Esophagus (tissue), 2 donors: ENCODE measurements around the gene IGF1R. TPM values are rescaled to one million over a fixed set of nuclear protein-coding genes. Genes with fewer than 3 reads are reported as not detected.
A peak's percentile ranks its signal among the peaks of the same experiment; 100 is the strongest.

ENCODE experiments used
- H3K27ac ChIP-seq, 2 donors: one replicate each; pipeline ENCODE4 v1.5.1; 2013; ENCODE audit warnings: low read depth in 2 of 2, mild to moderate bottlenecking in 2 of 2, inconsistent platforms in 1 of 2, low read length in 1 of 2, moderate library complexity in 1 of 2
- H3K27me3 ChIP-seq, 2 donors: one replicate each; pipeline ENCODE4 v1.6.1; 2013; ENCODE audit warnings: low read length in 2 of 2, control low read depth in 1 of 2, mild to moderate bottlenecking in 1 of 2; ENCODE audit not compliant: insufficient read depth in 2 of 2, control insufficient read depth in 1 of 2
- H3K36me3 ChIP-seq, 2 donors: one replicate each; pipeline ENCODE4 v1.6.1; 2013; ENCODE audit warnings: low read length in 1 of 2; ENCODE audit not compliant: control insufficient read depth in 2 of 2, insufficient read depth in 2 of 2
- H3K4me1 ChIP-seq, 2 donors: one replicate each; pipeline ENCODE4 v1.6.1; 2013; ENCODE audit warnings: low read length in 1 of 2; ENCODE audit not compliant: control insufficient read depth in 2 of 2, insufficient read depth in 2 of 2
- H3K4me3 ChIP-seq, 2 donors: one replicate each; pipeline ENCODE4 v1.5.1; 2013; ENCODE audit warnings: low read length in 2 of 2, mild to moderate bottlenecking in 2 of 2, low read depth in 1 of 2, moderate library complexity in 1 of 2
- H3K9me3 ChIP-seq, 2 donors: one replicate each; pipeline ENCODE4 v1.6.1; 2013; ENCODE audit warnings: mild to moderate bottlenecking in 2 of 2, low read depth in 1 of 2, low read length in 1 of 2, moderate library complexity in 1 of 2; ENCODE audit not compliant: control insufficient read depth in 2 of 2, insufficient read depth in 1 of 2
- WGBS, 2 donors: extraction: QIAGEN DNeasy Blood & Tissue Kit; methylation state at CpG; one replicate each; pipeline ENCODE4 v1.1.7; 2013; 5-methylcytosine and 5-hydroxymethylcytosine counted together
- polyA plus RNA-seq, 2 donors: library from polyadenylated mRNA; stranded (reverse); fragments of 200-250 nt; gene quantifications; one replicate each; pipeline ENCODE4 v1.2.3, GENCODE V29; 2013
- donor health status: healthy with polysubstance abuse.
- donor health status: Bipolar disorder and iron deficiency.

The IGF1R gene
- polyA plus RNA-seq, 2 donors, result 4.1 to 4.4 TPM

DNA sequence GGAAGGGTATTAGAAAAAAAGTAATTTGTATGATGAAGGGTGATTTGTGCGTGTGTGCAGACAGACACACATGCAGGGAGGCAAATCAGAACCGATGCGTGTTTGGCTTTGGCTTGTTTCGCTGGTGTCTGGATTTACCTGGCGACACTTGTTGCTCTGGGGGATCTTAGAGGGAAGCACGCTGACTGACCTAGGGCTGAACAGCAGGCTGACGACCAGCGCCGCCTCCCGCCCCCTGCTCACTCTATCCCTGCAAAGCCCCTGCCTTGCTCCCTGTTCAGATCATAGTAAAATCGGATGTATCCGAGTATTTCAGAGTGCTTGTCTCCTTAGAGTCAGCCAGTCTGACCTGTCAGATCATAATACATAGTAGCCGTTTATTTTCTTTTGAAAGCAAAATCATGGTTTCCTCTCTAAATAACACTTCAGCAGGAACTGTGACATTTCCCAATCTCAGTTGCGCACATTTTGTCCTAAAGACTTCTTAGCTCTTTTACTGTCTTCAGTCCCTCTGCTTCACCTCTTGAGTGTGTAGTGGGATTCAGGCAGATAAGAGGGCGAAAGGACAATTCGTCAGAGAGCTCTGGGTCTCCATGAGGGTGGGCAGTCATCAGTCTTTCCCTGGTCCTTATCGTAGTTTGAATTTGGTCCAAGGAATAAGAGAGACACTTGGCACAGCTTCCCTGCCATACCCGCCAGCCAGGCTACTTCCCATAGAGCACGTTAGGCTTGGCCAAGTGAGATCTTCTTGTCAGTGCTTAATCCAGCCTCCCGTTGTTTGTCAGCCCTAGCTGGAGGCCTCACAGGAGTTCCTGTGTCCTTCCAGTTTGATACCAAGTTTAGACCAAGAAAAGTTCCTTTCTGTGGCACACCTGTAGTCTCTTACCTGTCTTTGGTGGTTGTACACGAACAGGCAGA, 261.9 kb downstream of the IGF1R start:
- Histone ChIP-seq H3K27me3 (no peaks in the 10 kb centered on the region), H3K36me3 (peaks cover 0 to 21% of the 10 kb centered on the region in 2 donors), H3K9me3 (no peaks in the 10 kb centered on the region), H3K4me1 (peaks cover 3% of the 10 kb centered on the region in 2 donors), H3K27ac (no peak overlapping the region), H3K4me3 (no peak overlapping the region)
- WGBS, 2 donors, result 82 to 86% methylated on average over 21 of the region's 21 CpGs

- peaks cover 5 to 22% of the 10 kb centered on the region in 2 donors for H3K36me3 ChIP-seq
- H3K27me3 ChIP-seq, result no peaks in the 10 kb centered on the region
- H3K9me3 ChIP-seq, result no peaks in the 10 kb centered on the region
- H3K27ac ChIP-seq, result peak overlapping the region in 1 of 2 donors; percentile 33
- 38 to 47% methylated on average over 7 of the region's 7 CpGs for WGBS, 2 donors
- H3K4me1 ChIP-seq, result peaks cover 0 to 3% of the 10 kb centered on the region in 2 donors
- no peak overlapping the region for H3K4me3 ChIP-seq
Measured at GRCh38 chr15:98914626-98915025, 266.3 kb downstream of the IGF1R start.

- peaks cover 5 to 19% of the 10 kb centered on the region in 2 donors for H3K36me3 ChIP-seq
- H3K27ac ChIP-seq, result no peak overlapping the region
- no peaks in the 10 kb centered on the region for H3K27me3 ChIP-seq
- H3K4me3 ChIP-seq, result no peak overlapping the region
- peaks cover 0 to 3% of the 10 kb centered on the region in 2 donors for H3K4me1 ChIP-seq
- WGBS, 2 donors, result 87 to 94% methylated on average over 8 of the region's 8 CpGs
- H3K9me3 ChIP-seq, result no peaks in the 10 kb centered on the region
Measured at GRCh38 chr15:98916826-98917225, 268.5 kb downstream of the IGF1R start.

DNA sequence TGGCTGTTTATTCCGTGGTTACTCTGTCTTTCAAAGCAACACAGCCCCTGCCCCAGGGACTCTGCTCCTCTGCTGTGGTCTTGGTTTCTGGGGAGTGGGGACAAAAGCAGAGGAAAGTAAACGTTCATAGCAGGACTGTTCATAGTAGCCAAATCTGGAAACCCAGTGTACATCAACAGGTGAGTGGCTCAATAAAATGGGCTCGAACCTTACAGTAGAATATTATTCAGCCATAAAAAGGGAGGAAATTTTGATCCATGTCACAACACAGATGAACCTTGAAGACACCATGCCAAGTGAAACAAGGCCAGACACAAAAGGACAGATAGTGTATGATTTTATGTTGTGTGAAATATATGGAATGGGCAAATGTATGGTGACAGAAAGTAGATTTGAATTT, 269.1 kb downstream of the IGF1R start:
- 86 to 87% methylated on average over 3 of the region's 3 CpGs for WGBS, 2 donors
- H3K4me1 ChIP-seq, result peaks cover 0 to 3% of the 10 kb centered on the region in 2 donors
- H3K9me3 ChIP-seq, result no peaks in the 10 kb centered on the region
- H3K36me3 ChIP-seq, result peaks cover 5 to 20% of the 10 kb centered on the region in 2 donors
- no peaks in the 10 kb centered on the region for H3K27me3 ChIP-seq
- no peak overlapping the region for H3K4me3 ChIP-seq
- H3K27ac ChIP-seq, result no peak overlapping the region

GRCh38 chr15:98920091-98920880, 271.9 kb downstream of the IGF1R start:
- Histone ChIP-seq H3K4me1 (peaks cover 0 to 3% of the 10 kb centered on the region in 2 donors), H3K36me3 (peaks cover 8 to 26% of the 10 kb centered on the region in 2 donors), H3K9me3 (no peaks in the 10 kb centered on the region), H3K27me3 (no peaks in the 10 kb centered on the region), H3K27ac (no peak overlapping the region), H3K4me3 (no peak overlapping the region)
- WGBS, 2 donors, result 72 to 73% methylated on average over 10 of the region's 10 CpGs

DNA sequence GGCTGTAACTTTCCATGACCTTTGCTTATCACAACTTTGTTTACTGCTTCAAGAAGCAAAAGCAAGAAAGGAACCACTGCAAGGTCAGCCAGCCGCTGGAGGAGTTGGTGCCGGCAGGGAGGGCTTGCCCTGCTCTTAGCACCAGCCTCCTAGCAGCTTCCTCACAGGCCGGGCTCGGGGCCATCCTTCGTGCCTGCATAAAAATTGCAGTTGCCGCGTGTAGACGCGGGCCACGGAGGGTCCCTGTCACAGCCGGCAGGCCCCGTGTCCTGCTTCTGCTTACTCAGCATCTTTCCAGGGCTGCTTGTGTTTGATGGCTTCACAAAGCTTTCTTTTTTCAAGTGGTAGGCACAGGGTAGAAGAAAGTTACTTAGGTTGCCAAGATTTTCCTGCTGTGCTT, 274.8 kb downstream of the IGF1R start:
- Histone ChIP-seq H3K27ac (no peak overlapping the region), H3K36me3 (peaks cover 3 to 20% of the 10 kb centered on the region in 2 donors)
- 83 to 90% methylated on average over 12 of the region's 12 CpGs for WGBS, 2 donors

DNA sequence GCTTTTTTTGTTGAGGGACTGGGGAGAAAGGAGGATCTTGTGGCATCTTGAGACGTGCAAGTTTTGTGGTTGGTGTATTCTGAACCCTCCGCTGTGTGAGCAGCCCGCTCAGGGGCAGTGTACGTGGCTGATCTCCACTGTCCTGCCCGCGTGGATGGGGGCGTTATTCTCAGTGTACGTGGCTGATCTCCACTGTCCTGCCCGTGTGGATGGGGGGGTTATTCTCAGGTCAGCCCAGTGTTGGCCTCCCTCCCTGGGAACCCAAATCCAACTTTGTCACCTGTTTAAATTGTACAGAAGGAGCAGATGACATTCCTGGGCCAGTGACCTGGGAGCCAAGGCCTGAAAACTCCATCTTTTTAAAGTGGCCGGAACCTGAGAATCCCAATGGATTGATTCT, 275.2 kb downstream of the IGF1R start:
- H3K27me3 ChIP-seq, result no peaks in the 10 kb centered on the region
- H3K4me1 ChIP-seq, result no peaks in the 10 kb centered on the region
- no peak overlapping the region for H3K27ac ChIP-seq
- 79 to 84% methylated on average over 10 of the region's 10 CpGs for WGBS, 2 donors
- H3K4me3 ChIP-seq, result no peak overlapping the region
- H3K36me3 ChIP-seq, result peaks cover 3 to 20% of the 10 kb centered on the region in 2 donors
- no peaks in the 10 kb centered on the region for H3K9me3 ChIP-seq

More for the DNA sequence above, 274.8 kb downstream of the IGF1R start:
- no peaks in the 10 kb centered on the region for H3K27me3 ChIP-seq
- H3K4me1 ChIP-seq, result no peaks in the 10 kb centered on the region
- no peak overlapping the region for H3K4me3 ChIP-seq
- no peaks in the 10 kb centered on the region for H3K9me3 ChIP-seq

DNA sequence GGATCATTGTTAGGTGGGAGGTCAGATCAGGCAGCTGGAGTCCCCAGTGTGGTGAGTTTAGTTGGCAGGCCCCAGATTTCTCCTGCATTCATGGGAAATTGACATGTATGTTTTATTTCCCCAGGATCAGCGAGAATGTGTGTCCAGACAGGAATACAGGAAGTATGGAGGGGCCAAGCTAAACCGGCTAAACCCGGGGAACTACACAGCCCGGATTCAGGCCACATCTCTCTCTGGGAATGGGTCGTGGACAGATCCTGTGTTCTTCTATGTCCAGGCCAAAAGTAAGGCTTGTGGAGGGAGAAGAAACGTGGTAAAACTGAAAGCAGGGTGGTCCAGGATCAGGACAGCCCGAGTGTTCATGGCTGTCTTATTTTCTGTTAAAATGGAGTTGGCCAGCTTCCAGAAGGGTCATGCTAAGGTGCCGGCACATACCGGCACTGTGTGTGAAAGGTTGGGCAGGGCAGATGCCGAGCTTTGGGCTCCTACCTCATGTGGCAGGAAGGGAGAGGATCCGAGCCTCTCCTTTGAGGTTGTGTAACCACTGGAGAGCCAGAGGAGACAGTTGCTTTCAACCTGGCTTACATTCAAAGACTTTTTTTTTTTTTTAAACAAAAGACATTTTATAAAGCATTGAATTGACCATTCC, 276.2 kb downstream of the IGF1R start:
- H3K4me1 ChIP-seq, result no peaks in the 10 kb centered on the region
- peaks cover 3 to 20% of the 10 kb centered on the region in 2 donors for H3K36me3 ChIP-seq
- no peak overlapping the region for H3K4me3 ChIP-seq
- H3K27me3 ChIP-seq, result no peaks in the 10 kb centered on the region
- WGBS, 2 donors, result 58 to 63% methylated on average over 11 of the region's 11 CpGs
- peak overlapping the region in 1 of 2 donors; percentile 62 for H3K27ac ChIP-seq
- H3K9me3 ChIP-seq, result no peaks in the 10 kb centered on the region

GRCh38 chr15:98926236-98926635, 277.9 kb downstream of the IGF1R start:
- Histone ChIP-seq H3K27ac (no peak overlapping the region), H3K27me3 (no peaks in the 10 kb centered on the region), H3K4me1 (no peaks in the 10 kb centered on the region), H3K4me3 (no peak overlapping the region), H3K36me3 (peaks cover 3 to 20% of the 10 kb centered on the region in 2 donors), H3K9me3 (no peaks in the 10 kb centered on the region)
- WGBS, 2 donors, result 94 to 96% methylated on average over 1 of the region's 1 CpG
